Smooth muscle cell (in vitro differentiated cells): ENCODE measurements around the gene GPX7. TPM values are rescaled to one million over a fixed set of nuclear protein-coding genes. Genes with fewer than 3 reads are reported as not detected.

Source experiments
- DNase-seq: peaks from one replicate; lab custom pipeline; 2025; ENCODE audit not compliant: unreplicated experiment; lab: John Stamatoyannopoulos, UW
- H2AFZ ChIP-seq: fragments of 200-600 bp; sonication (generic); 2 replicates; pipeline ENCODE4 v1.6.0; 2016; ENCODE audit warnings: antibody characterized with exemption, low read depth, mild to moderate bottlenecking
- H3F3A ChIP-seq: fragments of 200-600 bp; sonication (generic); 2 replicates; pipeline ENCODE4 v1.6.0; 2017; ENCODE audit warnings: antibody characterized with exemption, low read depth
- H3K27ac ChIP-seq: fragments of 200-600 bp; sonication (generic); 2 replicates; pipeline ENCODE4 v1.5.1; 2016; ENCODE audit warnings: low read depth, mild to moderate bottlenecking
- H3K27me3 ChIP-seq: fragments of 200-600 bp; sonication (generic); 2 replicates; pipeline ENCODE4 v1.6.1; 2016; ENCODE audit warnings: low read depth, mild to moderate bottlenecking
- H3K36me3 ChIP-seq: fragments of 200-600 bp; sonication (generic); 2 replicates; pipeline ENCODE4 v1.5.1; 2016; ENCODE audit warnings: low read depth
- H3K4me1 ChIP-seq: fragments of 200-600 bp; sonication (generic); 2 replicates; pipeline ENCODE4 v1.5.1; 2016; ENCODE audit warnings: low read depth
- H3K4me2 ChIP-seq: fragments of 200-600 bp; sonication (generic); 2 replicates; pipeline ENCODE4 v1.6.0; 2016; ENCODE audit warnings: mild to moderate bottlenecking
- H3K4me3 ChIP-seq: fragments of 200-600 bp; sonication (generic); 2 replicates; pipeline ENCODE4 v1.5.1; 2016; ENCODE audit warnings: mild to moderate bottlenecking
- H3K79me2 ChIP-seq: fragments of 200-600 bp; sonication (generic); 2 replicates; pipeline ENCODE4 v1.6.0; 2016; ENCODE audit warnings: low read depth, mild to moderate bottlenecking
- H3K9ac ChIP-seq: fragments of 200-600 bp; sonication (generic); 2 replicates; pipeline ENCODE4 v1.6.0; 2016; ENCODE audit warnings: low read depth
- H3K9me3 ChIP-seq: fragments of 200-600 bp; sonication (generic); replicated peaks from 2 replicates; pipeline ENCODE4 v1.5.1; 2016; ENCODE audit warnings: low read depth
- H4K20me1 ChIP-seq: fragments of 200-600 bp; sonication (generic); 2 replicates; pipeline ENCODE4 v1.6.0; 2016; ENCODE audit warnings: low read depth
- WGBS: methylation state at CpG from one replicate; pipeline ENCODE4 v1.1.7; 2016; ENCODE audit warnings: low lambda C conversion rate; 5-methylcytosine and 5-hydroxymethylcytosine counted together
- polyA plus RNA-seq: library from polyadenylated mRNA; unstranded; fragments of >200 nt; fragmentation: Nextera tagmentation; extraction: Ambion mirVana; gene quantifications from 2 replicates; pipeline ENCODE4 v1.2.1, GENCODE V29; 2016
- total RNA-seq: library from RNA; depleted of rRNA; stranded (reverse); fragments of >200 nt; gene quantifications from 2 replicates; pipeline ENCODE4 v1.2.3, GENCODE V29; 2014
- TF ChIP-seq, protein P1 (sequence below): fragments of 200-600 bp; sonication (generic); IDR thresholded peaks from 2 replicates; pipeline ENCODE4 v1.5.1; 2017; ENCODE audit warnings: borderline replicate concordance, mild to moderate bottlenecking, antibody characterized with exemption; ENCODE audit not compliant: insufficient read depth, poor library complexity, severe bottlenecking

Gene GPX7
- total and polyA plus RNA-seq, 2 experiments from 2014 or later: 164 to 192 TPM

GRCh38 chr1:52602856-52603600 is 857 bp downstream of the GPX7 start:
- H3K9ac ChIP-seq: peak overlapping the region; percentile 60
- no peaks in the 10 kb centered on the region for H4K20me1 ChIP-seq
- no peaks in the 10 kb centered on the region for H3K27me3 ChIP-seq
- WGBS: 49% methylated on average over 21 of the region's 21 CpGs
- peak overlapping the region; percentile 35 for H3K27ac ChIP-seq
- no peak for DNase-seq
- peak overlapping the region; percentile 97 for H2AFZ ChIP-seq
- H3K4me1 ChIP-seq: peaks cover 13% of the 10 kb centered on the region
- peak overlapping the region; percentile 91 for H3K4me2 ChIP-seq
- no peaks in the 10 kb centered on the region for H3K9me3 ChIP-seq
- H3K4me3 ChIP-seq: peak overlapping the region; percentile 66
- H3K36me3 ChIP-seq: no peaks in the 10 kb centered on the region
- TF ChIP-seq, protein P1, sequence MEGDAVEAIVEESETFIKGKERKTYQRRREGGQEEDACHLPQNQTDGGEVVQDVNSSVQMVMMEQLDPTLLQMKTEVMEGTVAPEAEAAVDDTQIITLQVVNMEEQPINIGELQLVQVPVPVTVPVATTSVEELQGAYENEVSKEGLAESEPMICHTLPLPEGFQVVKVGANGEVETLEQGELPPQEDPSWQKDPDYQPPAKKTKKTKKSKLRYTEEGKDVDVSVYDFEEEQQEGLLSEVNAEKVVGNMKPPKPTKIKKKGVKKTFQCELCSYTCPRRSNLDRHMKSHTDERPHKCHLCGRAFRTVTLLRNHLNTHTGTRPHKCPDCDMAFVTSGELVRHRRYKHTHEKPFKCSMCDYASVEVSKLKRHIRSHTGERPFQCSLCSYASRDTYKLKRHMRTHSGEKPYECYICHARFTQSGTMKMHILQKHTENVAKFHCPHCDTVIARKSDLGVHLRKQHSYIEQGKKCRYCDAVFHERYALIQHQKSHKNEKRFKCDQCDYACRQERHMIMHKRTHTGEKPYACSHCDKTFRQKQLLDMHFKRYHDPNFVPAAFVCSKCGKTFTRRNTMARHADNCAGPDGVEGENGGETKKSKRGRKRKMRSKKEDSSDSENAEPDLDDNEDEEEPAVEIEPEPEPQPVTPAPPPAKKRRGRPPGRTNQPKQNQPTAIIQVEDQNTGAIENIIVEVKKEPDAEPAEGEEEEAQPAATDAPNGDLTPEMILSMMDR: no peak
- peaks cover 14% of the 10 kb centered on the region for H3K79me2 ChIP-seq
- no peaks in the 10 kb centered on the region for H3F3A ChIP-seq

DNA sequence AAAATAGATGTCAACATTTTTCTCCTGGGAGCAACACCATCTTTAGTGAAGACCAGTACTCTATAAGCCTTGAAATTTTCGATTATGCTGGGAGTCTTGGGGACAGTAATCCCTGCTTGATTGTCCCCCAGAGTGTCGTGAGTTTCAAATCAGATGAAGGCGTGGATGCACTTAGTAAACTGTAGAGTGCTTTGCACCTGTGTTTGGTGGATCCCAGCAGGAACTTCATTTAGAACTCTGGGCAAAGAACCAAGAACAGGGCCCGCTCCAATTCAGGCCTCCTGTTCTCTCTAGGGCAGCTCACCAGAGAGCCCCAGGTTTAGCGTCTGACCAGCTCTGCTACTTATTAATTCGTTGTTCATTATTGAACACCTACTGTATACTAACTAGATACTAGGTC is 1.5 kb downstream of the GPX7 start:
- TF ChIP-seq, protein P1: no peak
- no peak for DNase-seq
- H3K4me3 ChIP-seq: peak overlapping the region; percentile 66
- no peak overlapping the region for H3K9ac ChIP-seq
- H3K27ac ChIP-seq: no peak overlapping the region
- H3F3A ChIP-seq: no peaks in the 10 kb centered on the region
- no peak overlapping the region for H2AFZ ChIP-seq
- no peaks in the 10 kb centered on the region for H3K9me3 ChIP-seq
- no peaks in the 10 kb centered on the region for H4K20me1 ChIP-seq
- H3K4me1 ChIP-seq: peaks cover 13% of the 10 kb centered on the region
- H3K36me3 ChIP-seq: peaks cover 2% of the 10 kb centered on the region
- H3K27me3 ChIP-seq: no peaks in the 10 kb centered on the region
- WGBS: 99% methylated on average over 6 of the region's 6 CpGs
- H3K79me2 ChIP-seq: peaks cover 14% of the 10 kb centered on the region
- peak overlapping the region; percentile 91 for H3K4me2 ChIP-seq

- DNase-seq: no peak
- no peak overlapping the region for H3K9ac ChIP-seq
- no peak overlapping the region for H3K27ac ChIP-seq
- no peak overlapping the region for H2AFZ ChIP-seq
- peaks cover 13% of the 10 kb centered on the region for H3K4me1 ChIP-seq
- no peak overlapping the region for H3K4me3 ChIP-seq
- TF ChIP-seq, protein P1: no peak
- H3K4me2 ChIP-seq: peak overlapping the region; percentile 91
- H4K20me1 ChIP-seq: no peaks in the 10 kb centered on the region
- peaks cover 6% of the 10 kb centered on the region for H3K36me3 ChIP-seq
- 61% methylated on average over 3 of the region's 3 CpGs for WGBS
- no peaks in the 10 kb centered on the region for H3K27me3 ChIP-seq
- H3K79me2 ChIP-seq: peaks cover 14% of the 10 kb centered on the region
- H3F3A ChIP-seq: no peaks in the 10 kb centered on the region
- H3K9me3 ChIP-seq: no peaks in the 10 kb centered on the region
Measured at GRCh38 chr1:52604063-52604770, 2.0 kb downstream of the GPX7 start.
